DOHH2 (cell line): Measurements from ENCODE around the gene TEX26.

Experiments
- H3F3A ChIP-seq: fragments of 200-600 bp; sonication (generic), shearing (Covaris generic); 2 replicates; pipeline ENCODE4 v1.6.0; 2016; ENCODE audit warnings: antibody characterized with exemption, mild to moderate bottlenecking; ENCODE audit not compliant: control insufficient read depth, insufficient read depth
- H3K27ac ChIP-seq: fragments of 200-600 bp; sonication (generic); 2 replicates; pipeline ENCODE4 v1.5.1; 2014; ENCODE audit warnings: low read depth, mild to moderate bottlenecking, low read length, moderate library complexity
- H3K27me3 ChIP-seq: fragments of 200-600 bp; sonication (generic); 2 replicates; pipeline ENCODE4 v1.6.1; 2014; ENCODE audit warnings: mild to moderate bottlenecking, low read length, mixed read lengths; ENCODE audit not compliant: control insufficient read depth
- H3K36me3 ChIP-seq: fragments of 200-600 bp; sonication (generic); 2 replicates; pipeline ENCODE4 v1.6.1; 2014; ENCODE audit warnings: mild to moderate bottlenecking, low read length, moderate library complexity, mixed read lengths; ENCODE audit not compliant: control insufficient read depth
- H3K4me1 ChIP-seq: fragments of 200-600 bp; sonication (generic); 2 replicates; pipeline ENCODE4 v1.6.1; 2014; ENCODE audit warnings: mild to moderate bottlenecking, low read length, mixed read lengths; ENCODE audit not compliant: control insufficient read depth
- H3K4me2 ChIP-seq: fragments of 200-600 bp; sonication (generic); 2 replicates; pipeline ENCODE4 v1.6.0; 2014; ENCODE audit warnings: mild to moderate bottlenecking, low read length, moderate library complexity
- H3K4me3 ChIP-seq: fragments of 200-600 bp; sonication (generic); 2 replicates; pipeline ENCODE4 v1.5.1; 2014; ENCODE audit warnings: mild to moderate bottlenecking, low read length, mixed read lengths
- H3K79me2 ChIP-seq: fragments of 200-600 bp; sonication (generic); 2 replicates; pipeline ENCODE4 v1.6.1; 2014; ENCODE audit warnings: mild to moderate bottlenecking, low read length, mixed read lengths; ENCODE audit not compliant: control insufficient read depth
- H3K9me2 ChIP-seq: fragments of 200-600 bp; sonication (generic); replicated peaks from 2 replicates; pipeline ENCODE4 v1.6.1; 2014; ENCODE audit warnings: mild to moderate bottlenecking, low read length, mixed read lengths; ENCODE audit not compliant: control insufficient read depth
- H3K9me3 ChIP-seq: fragments of 200-600 bp; sonication (generic); 2 replicates; pipeline ENCODE4 v1.6.1; 2014; ENCODE audit warnings: antibody characterized with exemption, low read length, mixed read lengths; ENCODE audit not compliant: control insufficient read depth, insufficient read depth
- H4K20me1 ChIP-seq: fragments of 200-600 bp; sonication (generic); 2 replicates; pipeline ENCODE4 v1.6.0; 2014; ENCODE audit warnings: low read depth, mild to moderate bottlenecking, antibody characterized with exemption, low read length, moderate library complexity; ENCODE audit not compliant: control insufficient read depth, insufficient read depth
- EZH2phosphoT487 ChIP-seq: fragments of 200-600 bp; sonication (generic); IDR thresholded peaks from 2 replicates; pipeline ENCODE4 v1.6.1; 2017; ENCODE audit warnings: borderline replicate concordance, mild to moderate bottlenecking, antibody characterized with exemption, low read length, moderate library complexity, mixed read lengths
- TF ChIP-seq, protein P1 (sequence below): fragments of 200-600 bp; sonication (generic); IDR thresholded peaks from one replicate; pipeline ENCODE4 v1.5.1; 2014; ENCODE audit warnings: antibody characterized with exemption, mild to moderate bottlenecking, low read depth, low read length; ENCODE audit not compliant: poor library complexity, severe bottlenecking

TEX26 gene

DNA sequence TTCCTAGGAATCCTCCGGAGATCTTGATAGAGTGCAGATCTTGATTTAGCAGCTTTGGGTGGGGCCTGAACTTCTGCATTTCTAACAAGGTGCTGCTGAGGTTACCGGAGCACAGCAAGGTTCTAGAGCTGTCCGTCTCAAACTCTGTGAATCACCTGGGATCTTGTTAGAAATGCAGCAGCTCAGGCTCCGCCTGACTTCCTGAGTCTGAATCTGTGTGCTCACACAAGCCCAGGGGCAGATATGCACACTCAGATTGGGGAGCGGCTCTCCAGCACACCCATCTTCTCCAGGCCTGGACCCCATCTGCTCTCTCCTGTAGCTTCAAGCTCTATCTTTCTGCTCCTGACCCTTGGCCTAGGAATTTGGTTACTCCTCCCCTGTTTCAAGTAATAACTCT, 3.5 kb upstream of the TEX26 start:
- H3K4me3 ChIP-seq: no peak overlapping the region
- peaks cover 10% of the 10 kb centered on the region for H3K27me3 ChIP-seq
- no peaks in the 10 kb centered on the region for H3K4me1 ChIP-seq
- TF ChIP-seq EZH2phosphoT487: no peak
- TF ChIP-seq, protein P1, sequence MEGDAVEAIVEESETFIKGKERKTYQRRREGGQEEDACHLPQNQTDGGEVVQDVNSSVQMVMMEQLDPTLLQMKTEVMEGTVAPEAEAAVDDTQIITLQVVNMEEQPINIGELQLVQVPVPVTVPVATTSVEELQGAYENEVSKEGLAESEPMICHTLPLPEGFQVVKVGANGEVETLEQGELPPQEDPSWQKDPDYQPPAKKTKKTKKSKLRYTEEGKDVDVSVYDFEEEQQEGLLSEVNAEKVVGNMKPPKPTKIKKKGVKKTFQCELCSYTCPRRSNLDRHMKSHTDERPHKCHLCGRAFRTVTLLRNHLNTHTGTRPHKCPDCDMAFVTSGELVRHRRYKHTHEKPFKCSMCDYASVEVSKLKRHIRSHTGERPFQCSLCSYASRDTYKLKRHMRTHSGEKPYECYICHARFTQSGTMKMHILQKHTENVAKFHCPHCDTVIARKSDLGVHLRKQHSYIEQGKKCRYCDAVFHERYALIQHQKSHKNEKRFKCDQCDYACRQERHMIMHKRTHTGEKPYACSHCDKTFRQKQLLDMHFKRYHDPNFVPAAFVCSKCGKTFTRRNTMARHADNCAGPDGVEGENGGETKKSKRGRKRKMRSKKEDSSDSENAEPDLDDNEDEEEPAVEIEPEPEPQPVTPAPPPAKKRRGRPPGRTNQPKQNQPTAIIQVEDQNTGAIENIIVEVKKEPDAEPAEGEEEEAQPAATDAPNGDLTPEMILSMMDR: no peak
- no peaks in the 10 kb centered on the region for H3K9me2 ChIP-seq
- no peaks in the 10 kb centered on the region for H3K79me2 ChIP-seq
- H4K20me1 ChIP-seq: no peaks in the 10 kb centered on the region
- no peaks in the 10 kb centered on the region for H3F3A ChIP-seq
- H3K27ac ChIP-seq: no peak overlapping the region
- H3K4me2 ChIP-seq: no peak overlapping the region
- no peaks in the 10 kb centered on the region for H3K9me3 ChIP-seq
- no peaks in the 10 kb centered on the region for H3K36me3 ChIP-seq

DNA sequence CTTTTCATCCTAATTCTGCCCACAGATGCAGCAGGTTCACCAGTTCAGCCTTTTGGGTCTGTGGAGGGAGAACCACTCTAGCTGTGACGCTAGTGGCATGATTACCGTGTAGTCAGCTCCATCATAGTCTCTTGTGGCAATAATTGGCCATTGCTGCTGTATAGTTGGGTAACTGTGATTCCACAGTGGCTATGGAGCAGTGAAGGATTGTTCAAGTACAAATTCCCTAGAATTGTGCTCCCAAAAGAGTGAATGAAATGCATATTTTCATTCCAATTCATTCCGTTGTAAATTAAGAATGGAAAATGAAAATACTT, 856 bp downstream of the TEX26 start:
- Histone ChIP-seq H3K27me3 (peaks cover 11% of the 10 kb centered on the region), H3F3A (no peaks in the 10 kb centered on the region), H3K79me2 (no peaks in the 10 kb centered on the region), H3K4me3 (no peak overlapping the region), H3K36me3 (no peaks in the 10 kb centered on the region), H3K4me1 (no peaks in the 10 kb centered on the region), H3K9me2 (no peaks in the 10 kb centered on the region), H3K9me3 (no peaks in the 10 kb centered on the region), H4K20me1 (no peaks in the 10 kb centered on the region), H3K27ac (no peak overlapping the region), H3K4me2 (no peak overlapping the region)
- TF ChIP-seq, protein P1: no peak
- TF ChIP-seq EZH2phosphoT487: no peak

DNA sequence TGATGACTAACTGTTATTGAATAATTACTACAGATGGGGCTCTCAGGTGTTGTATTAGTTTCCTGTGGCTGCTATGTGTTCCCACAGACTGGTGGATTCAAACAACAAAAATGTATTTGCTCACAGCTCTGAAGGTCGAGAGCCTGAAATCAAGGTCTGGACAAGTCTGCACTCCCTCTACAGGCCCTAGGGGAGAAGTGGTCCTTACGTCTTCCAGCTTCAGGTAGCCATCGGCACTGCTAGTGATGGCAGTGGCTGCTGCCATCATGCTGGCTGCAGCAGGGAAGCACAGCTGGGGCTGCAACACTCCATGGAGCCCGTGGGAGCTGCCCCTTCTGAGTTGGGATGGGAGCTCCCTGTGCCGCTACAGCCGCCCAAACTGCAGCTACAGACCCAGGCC, 1.9 kb downstream of the TEX26 start:
- no peaks in the 10 kb centered on the region for H3K9me2 ChIP-seq
- no peaks in the 10 kb centered on the region for H3F3A ChIP-seq
- no peaks in the 10 kb centered on the region for H4K20me1 ChIP-seq
- peaks cover 4% of the 10 kb centered on the region; the same call in 1 of the 2 replicates for H3K4me1 ChIP-seq
- H3K4me3 ChIP-seq: no peak overlapping the region
- TF ChIP-seq, protein P1: no peak
- no peak for TF ChIP-seq EZH2phosphoT487
- no peaks in the 10 kb centered on the region for H3K36me3 ChIP-seq
- H3K27ac ChIP-seq: no peak overlapping the region
- H3K79me2 ChIP-seq: no peaks in the 10 kb centered on the region
- no peaks in the 10 kb centered on the region for H3K9me3 ChIP-seq
- H3K4me2 ChIP-seq: no peak overlapping the region
- peaks cover 10% of the 10 kb centered on the region for H3K27me3 ChIP-seq

DNA sequence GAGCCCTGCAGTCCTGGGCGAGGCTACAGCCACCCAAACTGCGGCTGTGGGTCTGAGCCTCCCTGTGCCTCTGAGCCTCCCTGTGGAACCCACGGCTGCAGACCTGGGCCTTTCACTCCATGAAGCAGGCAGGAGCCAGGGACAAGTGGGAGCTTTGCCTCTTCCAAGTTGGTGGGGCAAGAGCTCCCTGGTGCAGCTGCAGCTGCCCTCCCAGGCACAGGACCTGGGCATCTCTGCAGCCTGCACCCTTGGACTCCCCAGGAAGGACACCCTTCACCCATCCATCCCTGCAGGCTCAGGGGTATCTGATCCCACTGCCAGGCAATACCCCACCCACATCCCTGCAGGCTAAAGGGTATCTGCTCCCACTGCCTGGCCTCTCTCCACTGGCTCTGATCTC, 2.3 kb downstream of the TEX26 start:
- no peaks in the 10 kb centered on the region for H3K79me2 ChIP-seq
- no peaks in the 10 kb centered on the region for H4K20me1 ChIP-seq
- no peak overlapping the region for H3K4me2 ChIP-seq
- H3K9me2 ChIP-seq: no peaks in the 10 kb centered on the region
- H3K27ac ChIP-seq: no peak overlapping the region
- TF ChIP-seq, protein P1: no peak
- TF ChIP-seq EZH2phosphoT487: no peak
- no peak overlapping the region for H3K4me3 ChIP-seq
- no peaks in the 10 kb centered on the region for H3K36me3 ChIP-seq
- peaks cover 6% of the 10 kb centered on the region; the same call in 1 of the 2 replicates for H3K4me1 ChIP-seq
- no peaks in the 10 kb centered on the region for H3K9me3 ChIP-seq
- H3K27me3 ChIP-seq: peaks cover 10% of the 10 kb centered on the region
- no peaks in the 10 kb centered on the region for H3F3A ChIP-seq
